Hematopoietic multipotent progenitor cell treated with erythropoietin and hydrocortisone succinate and interleukin-3 and kit ligand, for 6 days (in vitro differentiated cells): ENCODE measurements around the gene NTM.
A peak's percentile ranks its signal among the peaks of the same experiment; 100 is the strongest.
"Not testable (repeated sequence)": the region's sequence is repeated elsewhere in the genome, so short reads cannot be mapped to it uniquely, and the experiment has no call there.

Source experiments
- DNase-seq: peaks from one replicate; pipeline ENCODE4 v3.0.0-alpha.2; 2015

Gene NTM

DNA sequence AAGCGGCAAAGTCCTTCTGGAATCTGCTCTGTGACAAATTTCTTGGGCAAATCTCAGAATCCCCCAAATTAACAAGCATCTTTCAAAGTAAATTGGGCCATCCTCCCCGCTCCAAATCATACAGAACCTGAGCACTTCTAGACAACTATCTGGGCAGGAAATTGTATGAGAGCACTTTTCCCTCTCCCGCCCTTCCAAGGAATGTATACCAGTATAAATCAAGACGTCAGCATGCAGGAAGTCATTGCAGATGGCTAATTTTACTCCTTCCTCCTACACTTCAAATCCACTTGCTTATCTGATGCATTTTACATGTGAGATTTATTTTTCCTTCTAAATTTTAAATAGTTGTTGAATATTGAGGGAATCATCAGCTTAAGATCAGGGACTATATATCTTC lies 52.1 kb downstream of the NTM start:
- DNase-seq, result no peak

- DNase-seq, result no peak
Observed at GRCh38 chr11:131423688-131424087, 53.3 kb downstream of the NTM start.

DNA sequence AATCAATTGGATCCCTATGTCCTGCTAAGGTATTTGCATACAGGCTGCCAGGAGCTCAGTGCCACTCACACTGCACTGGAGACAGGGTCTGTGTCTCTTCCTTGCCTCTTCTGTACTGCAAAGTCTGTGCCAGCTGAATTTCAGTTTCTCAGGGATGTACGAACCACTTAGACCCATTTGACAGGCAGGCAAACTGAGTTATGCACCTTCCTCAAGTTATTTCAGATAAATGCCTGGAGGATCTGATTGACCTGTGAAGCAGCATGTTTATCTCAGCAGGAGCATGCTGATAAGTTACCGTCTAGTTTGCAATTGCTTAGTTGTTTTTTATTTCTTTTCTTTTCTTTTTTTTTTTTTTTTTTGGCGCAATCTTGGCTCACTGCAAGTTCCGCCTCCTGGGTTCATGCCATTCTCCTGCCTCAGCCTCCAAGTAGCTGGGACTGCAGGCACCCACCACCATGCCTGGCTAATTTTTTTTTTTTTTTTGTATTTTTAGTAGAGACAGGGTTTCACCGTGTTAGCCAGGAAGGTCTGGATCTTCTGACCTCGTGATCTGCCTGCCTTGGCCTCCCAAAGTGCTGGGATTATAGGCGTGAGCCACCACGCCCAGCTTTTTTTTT lies 54.0 kb downstream of the NTM start:
- not testable (repeated sequence) for DNase-seq

DNA sequence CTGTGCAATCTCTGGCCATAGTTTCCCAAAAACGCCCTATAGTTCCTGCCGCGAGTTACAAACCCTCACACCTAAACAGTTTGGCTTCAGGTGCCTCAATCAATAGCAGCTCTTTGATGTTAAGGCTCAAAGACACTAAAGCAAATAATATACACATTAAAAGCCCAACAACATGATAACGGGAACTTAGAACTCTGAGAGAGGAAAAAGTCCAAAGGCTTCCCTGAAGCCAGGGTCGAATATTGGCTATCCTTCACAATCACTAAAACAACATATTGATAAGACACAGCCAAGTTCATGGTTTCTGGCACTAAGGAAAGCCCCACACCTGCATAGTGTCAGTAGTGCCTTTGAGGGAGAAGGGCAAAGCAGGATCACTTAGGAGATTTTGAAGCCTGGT lies 54.9 kb downstream of the NTM start:
- DNase-seq, result no peak

DNA sequence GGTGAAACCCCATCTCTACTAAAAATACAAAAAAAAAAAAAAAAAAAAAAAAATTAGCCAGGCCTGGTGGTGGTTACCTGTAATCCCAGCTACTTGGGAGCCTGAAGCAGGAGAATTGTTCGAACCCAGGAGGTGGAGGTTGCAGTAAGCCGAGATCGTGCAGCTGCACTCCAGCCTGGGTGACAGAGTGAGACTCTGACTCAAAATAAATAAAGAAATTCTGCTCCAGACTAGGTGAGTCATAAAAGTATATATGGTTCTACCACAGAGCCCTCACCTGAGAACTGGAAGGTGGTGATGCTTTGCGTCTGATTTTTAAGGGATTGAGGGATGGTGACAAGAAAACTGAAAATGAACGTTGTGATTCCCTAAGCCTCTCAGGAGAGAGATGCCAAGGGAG lies 58.4 kb downstream of the NTM start:
- DNase-seq, result no peak

DNA sequence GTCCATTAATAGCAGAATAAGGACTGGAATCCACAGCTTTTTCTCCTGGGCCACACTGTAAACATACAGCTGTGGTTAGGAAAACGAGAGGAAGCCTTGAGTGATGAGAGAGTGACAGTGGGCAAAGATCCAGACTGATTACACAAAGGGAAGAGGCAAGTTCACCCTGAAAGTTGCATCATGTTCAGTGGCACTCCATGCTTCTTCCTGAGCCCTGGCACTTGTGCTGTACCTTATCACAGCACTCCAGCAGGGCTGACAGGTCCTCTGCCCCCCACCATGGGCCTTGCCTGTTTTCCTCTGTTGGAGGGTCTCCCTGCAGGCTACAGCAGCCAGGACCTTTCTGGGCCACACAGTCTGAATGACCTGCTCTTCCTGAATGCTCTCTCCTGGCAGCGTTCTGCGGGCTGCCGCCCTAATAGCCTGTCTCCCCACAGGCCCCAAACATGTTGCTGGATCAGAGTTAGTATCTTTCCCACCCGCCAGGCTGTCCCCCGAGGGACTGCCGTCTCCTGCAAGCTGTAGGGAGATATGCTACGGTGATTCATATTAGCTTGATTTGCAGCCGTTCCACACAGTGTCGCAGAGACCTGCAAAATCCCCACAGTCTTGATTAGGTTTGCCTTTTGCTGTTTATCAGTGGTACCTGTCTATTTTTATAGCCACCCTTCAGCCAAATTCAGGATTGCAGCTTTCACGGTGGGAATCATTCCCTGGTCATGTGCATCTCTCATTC lies 60.2 kb downstream of the NTM start:
- no peak for DNase-seq

DNA sequence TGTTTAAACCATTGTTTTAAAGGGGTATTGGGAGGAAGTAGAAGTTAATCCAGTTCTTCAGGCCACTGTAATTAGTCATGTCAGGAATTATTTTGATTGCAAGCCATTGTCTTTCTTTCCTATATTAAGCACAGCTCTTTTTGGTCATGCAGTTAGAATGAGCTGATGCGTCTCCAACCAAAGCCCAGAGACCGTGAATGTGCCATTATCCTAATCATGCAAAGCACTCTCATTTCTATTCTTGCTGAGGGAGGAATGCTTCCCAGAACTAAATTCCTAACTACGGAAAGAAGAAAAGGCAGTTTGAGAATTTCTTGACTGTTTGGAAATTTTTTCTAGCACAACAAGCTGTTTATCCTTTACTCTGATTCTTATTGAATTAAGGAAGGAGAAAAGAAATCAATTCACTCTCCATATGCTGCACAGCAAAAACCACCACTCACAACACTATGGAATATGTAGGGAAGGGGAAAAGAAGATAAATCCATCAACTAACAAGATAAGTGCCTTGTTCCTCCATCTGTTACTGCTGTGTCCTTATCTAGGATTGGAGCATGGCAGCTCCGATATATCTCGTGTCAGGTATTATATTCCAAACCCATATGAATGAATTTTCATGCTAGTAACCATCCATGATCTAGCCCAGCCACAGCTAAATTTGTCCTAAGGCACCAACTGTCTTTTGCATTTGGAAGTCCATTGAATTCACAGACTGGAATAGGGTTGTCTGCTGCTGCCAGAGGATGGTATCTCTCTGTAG lies 70.8 kb downstream of the NTM start:
- DNase-seq, result no peak

- DNase-seq, result no peak
Observed at GRCh38 chr11:131446590-131447275, 76.3 kb downstream of the NTM start.

DNA sequence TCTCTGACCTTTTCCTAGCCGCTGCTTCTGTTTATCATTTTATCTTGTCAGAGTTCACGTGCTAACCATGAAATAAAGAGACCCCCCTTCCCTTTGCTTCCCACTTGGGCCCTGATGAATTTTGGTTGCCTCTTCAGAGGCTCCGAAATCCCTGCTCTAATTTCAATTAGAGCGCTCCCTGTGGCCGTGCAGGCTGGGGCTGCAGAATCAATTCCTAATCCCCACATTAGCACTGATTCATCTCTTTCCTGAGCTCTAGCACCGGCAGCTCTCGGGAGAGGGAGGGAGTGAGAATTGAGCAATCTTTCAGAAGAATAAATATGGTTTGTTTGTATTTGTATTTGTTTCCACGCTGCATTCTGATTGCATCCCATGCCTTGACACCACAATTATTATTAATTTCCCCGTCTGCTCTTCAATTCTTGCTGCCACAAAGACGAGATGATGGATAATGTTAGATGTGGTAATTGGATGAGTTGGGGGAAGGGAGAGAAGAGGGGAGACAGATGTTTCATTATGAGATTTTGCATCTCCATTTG lies 76.9 kb downstream of the NTM start:
- DNase-seq, result no peak

GRCh38 chr11:131447898-131448297 lies 77.5 kb downstream of the NTM start:
- DNase-seq, result no peak

DNA sequence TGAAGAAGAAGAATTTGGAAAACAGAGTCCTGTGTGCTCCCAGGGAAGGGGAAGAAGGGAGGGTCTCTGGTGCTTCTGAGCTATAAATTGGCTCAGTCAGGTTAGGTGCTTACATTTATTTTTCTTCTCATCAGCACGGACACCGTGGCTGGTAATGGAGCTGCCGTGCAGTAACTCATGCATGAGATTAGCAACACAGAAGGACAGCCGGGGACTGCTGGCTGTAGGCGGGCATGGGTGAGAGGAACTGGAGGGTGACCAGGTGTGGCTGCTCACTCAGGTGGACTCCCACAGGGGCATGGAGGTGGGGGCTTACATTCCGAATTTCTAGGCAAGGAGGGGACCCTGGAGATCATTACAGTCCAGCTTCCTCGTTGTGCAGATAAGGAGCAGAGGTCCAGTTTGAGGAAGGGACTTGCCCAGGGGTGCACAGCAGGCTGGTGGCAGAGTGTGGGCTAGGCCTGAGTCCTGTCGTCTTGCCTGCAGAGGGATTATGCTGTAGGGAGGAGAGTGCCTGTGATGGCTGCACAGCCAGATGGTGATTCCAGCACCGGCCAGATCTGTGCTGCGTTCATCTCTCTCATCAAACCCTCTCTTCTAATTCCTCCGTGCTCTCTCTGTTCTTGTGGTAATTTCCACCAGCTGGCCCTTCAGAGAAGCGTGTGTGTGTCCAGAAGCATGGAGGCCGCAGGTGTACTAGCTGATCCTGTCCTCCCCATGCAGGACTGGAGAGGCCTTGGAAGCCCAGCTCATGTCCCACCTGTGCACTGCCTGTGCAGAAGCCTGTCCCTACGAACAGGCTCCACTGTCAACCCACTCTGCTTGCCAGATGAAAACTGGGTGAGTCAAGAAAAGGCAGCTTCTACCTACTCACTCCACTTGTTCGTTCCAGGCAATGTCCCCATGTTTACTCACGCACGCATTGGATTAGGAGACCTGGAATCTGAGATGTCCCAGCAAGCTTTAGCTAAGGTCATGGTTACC lies 78.9 kb downstream of the NTM start:
- DNase-seq, result no peak

GRCh38 chr11:131454490-131454889 lies 84.1 kb downstream of the NTM start:
- no peak for DNase-seq

- no peak for DNase-seq
Observed at GRCh38 chr11:131454989-131455388, 84.6 kb downstream of the NTM start.

DNA sequence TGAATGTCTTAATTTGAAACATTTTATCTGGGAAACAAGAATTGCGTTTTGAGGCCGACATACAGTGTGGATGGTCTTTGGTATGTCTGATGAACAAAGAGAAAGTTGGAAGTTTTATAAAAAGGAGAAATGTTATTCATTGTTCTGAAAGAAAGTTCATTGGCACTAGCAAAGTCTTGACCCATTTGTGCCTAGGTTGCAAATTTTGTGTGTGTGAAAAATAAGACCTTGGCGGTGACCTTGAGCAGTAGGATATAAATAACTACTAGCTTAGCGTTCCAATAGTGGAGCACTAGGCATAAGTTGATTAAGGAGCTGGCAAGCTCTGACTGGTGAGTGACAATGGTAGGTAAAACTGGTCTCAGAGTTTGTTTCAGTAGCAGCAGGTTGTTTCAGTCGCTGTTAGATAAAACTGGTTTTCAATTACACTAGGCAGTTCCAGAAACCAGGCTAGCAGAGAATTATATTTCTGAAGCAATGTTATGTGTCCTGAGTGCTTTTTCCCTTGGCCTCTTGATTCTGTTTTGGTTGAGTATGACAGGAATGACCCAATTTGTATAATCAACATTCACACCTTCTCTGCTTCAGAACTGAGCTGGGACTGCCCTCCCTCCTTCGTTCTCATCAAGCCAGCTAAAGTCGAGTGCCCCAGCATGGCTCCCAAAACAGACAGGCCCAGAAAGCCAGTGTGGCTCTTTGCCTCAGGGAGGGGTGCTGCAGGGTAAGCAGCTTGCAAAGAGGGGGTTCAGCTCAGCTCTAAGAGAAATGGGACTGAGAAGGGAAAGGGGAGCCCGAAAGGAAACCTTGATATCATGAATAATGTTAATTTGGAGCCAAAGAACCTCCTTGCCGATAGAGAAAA lies 85.7 kb downstream of the NTM start:
- no peak for DNase-seq

DNA sequence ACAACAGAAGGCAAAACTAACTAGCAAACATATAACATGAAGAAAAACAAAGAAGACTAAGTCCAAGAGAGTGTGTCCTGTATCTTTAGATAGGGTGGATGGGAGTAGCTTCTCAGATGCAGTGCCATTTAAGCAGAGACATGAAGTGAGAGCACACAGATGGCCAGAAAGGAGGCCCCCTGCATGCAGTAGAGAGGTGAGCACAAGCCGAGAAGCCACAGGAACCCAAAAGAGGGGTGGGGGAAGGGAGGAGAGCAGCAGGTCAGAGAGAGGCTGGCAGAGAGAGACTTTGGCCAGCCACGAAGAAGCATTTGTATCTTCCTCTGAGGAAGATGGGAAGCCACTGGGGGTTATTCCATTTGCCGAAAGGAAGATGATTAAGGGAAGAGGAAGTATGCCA lies 86.7 kb downstream of the NTM start:
- DNase-seq, result no peak

DNA sequence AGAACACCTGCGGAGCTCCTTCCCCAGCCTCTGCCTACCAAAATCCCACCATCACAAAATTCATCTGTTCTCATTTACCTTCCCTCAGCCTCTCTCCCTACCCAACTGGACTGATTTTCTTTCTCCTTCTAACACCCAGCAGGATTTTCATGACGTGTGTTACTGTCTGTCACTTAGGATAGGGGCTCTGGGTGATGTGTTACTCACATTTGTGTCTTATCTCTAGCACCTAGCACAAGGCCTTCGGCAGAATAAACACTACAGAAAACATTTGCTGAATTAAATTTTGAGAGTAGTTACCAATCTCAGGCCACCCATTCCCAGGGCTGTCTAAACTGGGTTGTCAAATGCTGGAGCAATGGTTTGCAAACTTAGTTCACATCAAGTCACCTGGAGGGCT lies 88.0 kb downstream of the NTM start:
- no peak for DNase-seq

- no peak for DNase-seq
Observed at GRCh38 chr11:131460931-131461330, 90.5 kb downstream of the NTM start.

GRCh38 chr11:131462622-131463021 lies 92.2 kb downstream of the NTM start:
- no peak for DNase-seq

DNA sequence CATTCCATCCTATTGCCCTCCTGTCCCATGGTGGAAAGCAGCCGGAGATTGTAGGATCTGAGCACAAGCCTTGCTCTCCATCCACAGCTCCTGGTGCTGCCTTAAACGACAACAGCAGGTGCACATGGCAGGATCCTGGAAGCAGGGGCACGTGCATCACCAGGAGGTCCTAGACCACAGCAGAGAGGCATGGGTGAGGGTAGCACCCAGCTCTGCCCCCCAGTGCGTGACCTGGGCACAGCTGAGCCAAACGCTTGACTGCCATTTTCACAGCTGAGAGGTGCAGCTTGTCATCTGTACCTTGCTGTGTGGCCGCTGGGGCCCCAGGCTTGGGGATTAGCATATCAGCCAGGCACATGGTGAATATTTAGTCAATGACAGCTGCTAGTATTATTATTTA lies 92.7 kb downstream of the NTM start:
- DNase-seq, result no peak

DNA sequence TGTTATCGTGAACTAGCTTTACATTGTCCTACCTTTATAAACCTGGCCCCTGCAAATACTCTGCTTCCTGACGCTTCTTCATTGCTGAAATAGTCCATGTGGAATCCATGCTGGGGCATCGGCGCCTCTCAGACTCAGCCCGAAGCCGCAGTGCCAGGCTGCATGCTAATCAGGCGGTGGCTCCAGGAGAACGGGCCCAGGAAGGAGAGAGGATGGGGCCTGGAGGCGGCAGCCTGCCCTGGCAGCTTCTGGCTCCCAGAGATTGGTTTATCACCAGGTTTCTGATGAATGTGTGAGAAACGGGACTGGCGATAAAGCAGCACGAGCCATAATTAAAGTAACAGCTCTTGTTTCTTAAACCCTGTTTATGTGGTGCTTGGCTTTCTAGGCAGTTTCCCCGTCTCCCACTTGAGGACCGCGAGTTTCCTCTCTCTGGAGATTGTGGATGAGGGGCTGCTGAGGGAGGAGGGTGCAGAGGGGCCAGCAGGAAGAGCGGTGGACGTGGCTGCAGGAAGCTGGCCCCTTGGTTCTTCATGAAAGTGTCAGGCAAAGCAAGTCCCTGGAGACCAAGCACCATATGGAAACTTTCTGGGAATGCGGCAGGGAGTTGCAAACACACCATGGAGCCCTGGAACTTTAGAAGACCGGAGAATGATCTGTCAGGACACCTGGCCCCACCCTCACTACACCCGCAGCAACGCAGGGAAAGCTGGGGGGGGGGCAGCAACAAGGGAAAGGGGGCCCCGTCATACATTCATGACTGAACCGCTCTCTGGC lies 93.4 kb downstream of the NTM start:
- DNase-seq, result peak; percentile 13
